GM19463 (cell line): ENCODE results near the gene PRDM1.

Experiments used
- ATAC-seq: cut with Tn5 transposase; IDR thresholded peaks from one replicate; pipeline ENCODE4 v1.9.1; 2021; ENCODE audit warnings: mild to moderate bottlenecking, moderate library complexity; ENCODE audit not compliant: unreplicated experiment

Gene PRDM1

GRCh38 chr6:106085984-106086813 lies at the start of gene PRDM1:
PRDM1 (plus strand) TSS chr6:106086336; CDS start chr6:106086554, 218 bp downstream.
- ATAC-seq, result peak; percentile 76

DNA sequence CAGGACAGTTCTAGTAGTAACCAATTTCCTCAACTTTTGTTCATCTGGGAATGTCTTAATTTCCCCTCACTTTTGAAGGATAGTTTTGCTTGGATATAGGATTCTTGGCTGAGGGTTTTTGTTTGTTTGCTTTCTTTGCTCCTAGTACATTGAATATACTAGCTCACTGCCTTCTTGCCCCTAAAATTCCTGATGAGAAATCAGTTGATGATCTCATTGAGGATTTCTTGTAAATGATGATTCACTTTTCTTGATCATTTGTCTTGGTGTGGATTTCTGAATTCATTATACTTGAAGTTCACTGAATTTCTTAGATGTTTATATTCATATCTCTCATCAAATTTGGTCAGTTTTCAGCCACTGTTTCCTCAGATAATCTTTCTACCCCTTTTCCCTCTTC lies 49.1 kb upstream of the PRDM1 start:
- ATAC-seq, result no peak

DNA sequence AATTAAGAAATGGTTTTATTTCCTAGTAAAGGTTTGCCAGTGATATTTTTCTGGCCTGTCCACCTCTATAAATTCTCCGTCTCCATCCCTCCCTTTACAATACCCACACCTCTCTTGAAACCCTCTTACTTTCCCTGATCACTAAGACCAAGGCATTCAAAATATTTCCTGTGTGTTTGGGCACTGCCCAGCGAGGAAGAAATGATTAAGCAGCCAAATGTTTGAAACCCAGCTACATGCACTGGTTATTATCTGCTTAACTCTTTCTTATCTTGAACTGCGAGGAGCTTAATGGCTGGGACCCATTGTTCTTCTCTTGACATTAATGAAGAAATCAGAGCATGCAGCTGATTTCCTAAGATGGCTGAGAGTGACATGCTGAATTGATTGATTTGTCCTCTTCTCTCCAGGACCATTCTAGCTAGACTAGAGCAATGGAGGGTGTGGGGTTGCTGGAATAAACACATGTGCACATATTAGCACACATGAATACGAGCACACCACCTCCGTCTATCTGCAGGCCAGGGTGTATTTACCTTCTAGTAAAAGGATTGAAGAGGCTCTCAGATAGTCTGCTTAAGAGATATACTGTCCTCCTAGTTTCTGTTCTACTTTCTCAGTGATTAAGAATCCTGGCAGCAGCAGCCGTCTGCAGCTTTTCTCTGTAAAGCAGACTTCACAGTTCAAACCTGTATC lies 46.1 kb upstream of the PRDM1 start:
- ATAC-seq, result no peak

DNA sequence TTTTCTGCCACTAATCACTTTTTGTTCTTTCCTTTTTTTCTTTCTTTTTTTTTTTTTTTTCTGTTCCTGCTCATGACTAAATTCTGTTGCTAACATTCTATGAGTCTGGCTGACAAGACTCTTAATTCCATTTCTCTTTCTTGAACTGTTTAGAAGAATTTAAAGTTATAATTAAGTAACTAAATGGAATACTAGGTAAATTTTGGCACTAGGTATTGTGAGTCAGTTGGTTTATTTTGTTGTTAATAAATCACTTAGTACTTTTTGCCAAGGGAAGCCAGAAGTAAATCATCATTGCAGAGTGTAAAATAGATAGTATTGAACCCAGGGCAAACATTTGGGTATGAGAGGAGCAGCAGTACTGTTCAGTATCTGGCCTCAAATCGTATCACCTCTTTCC lies 42.0 kb upstream of the PRDM1 start:
- ATAC-seq, result no peak

- ATAC-seq, result no peak
Measured at GRCh38 chr6:106045077-106045476, 41.1 kb upstream of the PRDM1 start.

GRCh38 chr6:106046116-106046853 lies 39.9 kb upstream of the PRDM1 start:
- ATAC-seq, result no peak

DNA sequence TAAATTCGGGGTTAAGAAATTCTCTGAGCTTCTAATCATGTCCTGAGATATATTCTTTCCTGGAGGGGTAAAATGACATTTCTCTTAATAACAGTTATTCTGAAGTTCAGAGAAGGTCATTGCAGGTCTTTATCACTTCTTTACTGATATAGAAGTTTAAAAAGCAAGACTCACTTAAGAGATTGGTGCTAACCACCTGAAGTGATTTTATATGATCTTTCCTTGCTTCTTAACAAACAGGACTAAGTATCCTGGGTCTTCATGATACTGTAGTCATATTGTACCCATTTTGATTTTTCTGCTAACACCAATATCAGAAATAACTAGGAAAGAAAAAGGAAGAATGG lies 39.3 kb upstream of the PRDM1 start:
- ATAC-seq, result no peak

DNA sequence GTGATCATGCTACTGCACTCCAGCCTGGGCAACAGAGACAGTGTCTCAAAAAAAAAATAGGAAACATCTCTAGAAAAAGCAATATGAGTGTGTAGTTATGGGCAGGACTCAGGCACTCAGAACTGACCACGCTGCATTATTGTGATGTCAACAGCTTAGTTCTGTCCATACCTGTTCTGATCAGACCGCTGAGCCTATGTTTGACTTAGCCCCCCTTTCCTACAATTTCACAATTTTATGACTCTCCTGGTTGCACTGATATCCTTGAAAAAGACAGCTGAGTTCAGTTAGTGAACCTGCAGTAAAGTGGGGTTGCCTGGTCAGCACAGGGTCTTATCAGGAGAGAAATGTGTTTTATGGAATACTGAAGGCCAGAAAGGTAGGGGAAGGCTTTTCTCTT lies 37.8 kb upstream of the PRDM1 start:
- ATAC-seq, result no peak

DNA sequence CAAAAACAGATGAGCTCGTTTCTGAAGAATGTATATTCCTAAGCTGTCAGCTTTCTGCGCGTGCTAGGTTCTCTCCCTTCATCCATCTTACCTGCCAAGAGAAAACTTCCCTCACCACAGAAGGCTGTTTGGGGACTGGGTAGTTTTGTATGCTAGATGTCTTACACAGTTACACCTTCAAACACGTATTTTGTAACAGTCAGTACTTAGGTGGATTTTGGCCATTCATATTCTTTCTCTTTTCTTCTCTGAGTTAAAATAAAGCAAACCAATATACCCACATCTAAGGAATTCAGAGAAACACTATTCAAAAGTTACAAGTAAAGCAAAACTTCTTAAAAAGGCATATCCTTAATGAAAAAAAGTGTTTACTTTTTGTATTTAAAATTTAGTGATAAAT lies 35.6 kb upstream of the PRDM1 start:
- no peak for ATAC-seq

DNA sequence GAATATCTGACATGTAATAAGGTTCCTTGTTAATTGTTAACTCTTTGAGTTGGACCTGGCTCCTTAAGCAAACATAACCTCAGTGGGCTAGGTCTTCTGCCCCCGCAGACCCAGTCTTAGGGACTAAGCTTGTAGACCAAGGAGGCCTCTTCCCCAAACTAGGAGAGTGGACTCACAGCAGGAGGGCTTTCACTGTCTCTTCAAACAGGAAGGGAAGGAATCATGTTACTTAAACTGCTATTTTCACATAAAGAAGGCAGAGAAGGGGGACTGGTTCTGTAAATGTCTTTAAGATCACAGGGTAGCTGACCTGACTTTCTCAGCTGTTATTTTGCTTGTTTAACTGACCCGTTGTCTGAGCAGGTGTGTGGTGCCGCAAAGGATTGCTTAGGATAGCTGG lies 34.9 kb upstream of the PRDM1 start:
- no peak for ATAC-seq

- no peak for ATAC-seq
Measured at GRCh38 chr6:106053484-106054205, 32.5 kb upstream of the PRDM1 start.

DNA sequence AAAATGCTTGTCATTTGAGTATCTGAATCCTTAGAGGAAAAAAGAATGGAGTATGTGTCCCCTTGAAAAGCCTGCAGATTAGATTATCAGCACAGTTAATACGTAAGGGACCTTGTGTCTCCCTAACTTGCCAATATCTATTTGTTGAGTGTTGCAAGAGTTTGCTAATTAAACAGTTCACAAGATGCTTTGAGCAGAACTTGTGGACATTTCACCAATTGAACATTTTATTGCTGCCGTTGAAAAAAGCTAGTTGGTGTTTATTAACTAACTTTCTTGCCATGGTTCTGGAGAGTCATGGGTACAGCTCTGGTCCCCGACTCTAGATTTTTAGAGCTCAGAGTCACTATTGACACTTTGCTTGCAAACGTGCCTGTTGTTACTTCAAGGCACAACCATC lies 30.6 kb upstream of the PRDM1 start:
- ATAC-seq, result no peak

- no peak for ATAC-seq
Measured at GRCh38 chr6:106056060-106056745, 29.9 kb upstream of the PRDM1 start.

GRCh38 chr6:106056746-106057390 lies 29.3 kb upstream of the PRDM1 start:
- ATAC-seq, result no peak

GRCh38 chr6:106059331-106059730 lies 26.8 kb upstream of the PRDM1 start:
- ATAC-seq, result no peak

DNA sequence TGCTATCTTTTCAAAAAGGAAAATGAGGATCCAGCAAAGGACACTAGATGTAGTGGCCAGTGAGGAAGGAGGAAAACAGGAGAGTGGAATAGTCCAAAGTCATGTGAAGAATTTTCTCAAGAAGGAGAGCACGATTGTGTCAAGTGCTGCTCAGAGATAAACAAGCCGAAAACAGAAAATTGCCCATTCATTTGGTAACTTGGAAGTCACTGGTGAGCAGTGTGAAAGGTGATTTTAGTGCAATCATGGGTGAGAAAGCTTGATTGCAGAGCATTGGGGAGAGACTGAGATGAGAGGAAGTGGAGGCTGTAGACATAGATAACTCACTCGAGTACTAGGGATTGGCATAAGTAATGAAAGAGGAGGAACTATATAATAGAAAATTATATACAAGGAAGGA lies 26.0 kb upstream of the PRDM1 start:
- ATAC-seq, result no peak

DNA sequence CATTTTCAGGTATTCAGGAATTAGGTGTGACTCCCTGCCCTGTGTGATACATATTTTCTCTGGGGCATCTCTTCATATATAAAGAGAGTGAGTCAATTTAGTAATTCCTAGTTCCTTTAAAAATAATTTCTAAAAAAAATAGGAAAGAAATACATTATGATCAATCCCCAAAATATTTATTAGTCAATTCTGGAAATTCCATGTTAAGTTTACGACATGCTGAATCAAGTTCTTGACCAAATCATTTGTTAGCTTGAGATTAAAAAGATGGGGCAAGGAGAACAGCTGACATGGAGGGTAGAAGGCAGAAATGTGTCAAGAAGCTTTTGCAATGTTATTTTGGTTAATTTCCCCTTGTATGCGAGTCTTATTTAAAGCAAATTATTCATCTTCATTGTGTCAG lies 22.7 kb upstream of the PRDM1 start:
- no peak for ATAC-seq

DNA sequence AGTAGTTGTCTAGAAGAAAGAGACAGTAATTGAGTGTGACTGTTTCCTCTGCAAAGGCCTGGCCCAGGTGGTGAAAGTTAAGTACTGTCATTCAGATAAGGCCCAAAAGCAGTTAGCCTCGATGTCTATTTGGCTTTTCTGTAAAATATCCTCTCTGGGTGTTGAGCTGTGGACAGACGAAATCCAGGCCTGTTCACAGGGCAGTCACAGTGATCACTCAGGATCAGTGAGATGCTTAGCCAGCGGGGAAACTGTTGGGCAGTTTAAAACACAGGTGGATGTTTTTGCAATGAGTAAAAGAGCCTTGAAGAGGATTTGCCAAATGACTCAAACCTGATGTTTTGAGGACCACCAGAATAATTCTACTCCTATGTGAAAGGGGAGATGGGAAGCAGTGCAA lies 22.0 kb upstream of the PRDM1 start:
- no peak for ATAC-seq

DNA sequence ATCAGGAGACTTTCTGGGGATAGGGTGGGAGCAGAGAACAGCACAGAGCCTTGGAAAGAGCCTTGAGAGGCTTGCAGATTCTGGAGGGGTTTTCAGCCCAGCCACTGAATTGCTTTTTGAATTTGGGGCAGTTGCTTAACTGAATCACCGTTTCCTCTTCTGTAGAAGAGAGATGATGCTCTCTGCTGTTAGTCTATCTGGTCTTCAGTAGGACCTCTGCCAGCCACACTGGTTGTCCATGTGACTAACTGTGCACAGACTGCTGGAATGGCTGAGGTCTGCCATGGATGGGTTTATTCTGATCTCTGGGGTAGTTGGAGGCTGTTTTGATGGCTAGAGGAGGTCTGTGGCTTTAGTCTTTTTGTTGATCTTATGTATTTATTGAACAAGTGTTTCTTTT lies 21.4 kb upstream of the PRDM1 start:
- no peak for ATAC-seq

DNA sequence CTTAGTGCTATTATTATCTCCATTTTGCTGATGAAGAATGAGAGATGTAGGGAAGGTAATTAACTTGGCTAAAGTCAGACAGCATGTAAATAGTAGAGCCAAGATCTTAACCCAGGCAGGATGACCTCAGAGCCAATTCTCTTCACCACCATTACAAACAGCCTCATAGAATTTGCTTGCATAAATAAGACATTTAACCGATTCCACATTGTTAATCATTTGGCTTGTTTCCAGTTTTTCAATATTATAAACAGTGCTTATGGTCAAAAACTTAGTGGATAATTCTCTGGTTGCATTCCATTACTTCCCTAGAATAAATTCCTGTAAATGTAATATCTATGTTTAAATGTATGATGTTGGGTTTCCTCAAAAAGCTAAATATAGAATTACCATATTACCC lies 19.1 kb upstream of the PRDM1 start:
- no peak for ATAC-seq
